HEK293 (cell line): Measurements from ENCODE around the gene MISP3.
A peak's percentile ranks its signal among the peaks of the same experiment; 100 is the strongest.

Source experiments
- CTCF ChIA-PET: fragments of 350-600 bp; formaldehyde crosslinking; extraction: SDS; loops from one replicate; lab custom pipeline; 2021; ENCODE audit warnings: antibody characterized with exemption; lab: Yijun Ruan, JAX
- POLR2A ChIA-PET: fragments of 300-600 bp; formaldehyde crosslinking; extraction: SDS; loops from one replicate; lab custom pipeline; 2020; ENCODE audit warnings: antibody characterized with exemption, inconsistent platforms; lab: Yijun Ruan, JAX
- H3K27ac ChIP-seq: fragments of 200-500 bp; sonication (Bioruptor generic); 2 replicates; pipeline ENCODE4 v1.5.1; 2014; ENCODE audit warnings: low read depth, low read length, control low read depth, inconsistent platforms; ENCODE audit errors: extremely low read depth
- H3K36me3 ChIP-seq, 2 experiments: fragments of 200-500 bp in 1 of 2; sonication (Bioruptor generic) in 1 of 2; 1 replicate in 1 of 2; 2 replicates in 1 of 2; pipeline ENCODE4 v1.5.1; 2014 to 2017; ENCODE audit warnings: inconsistent platforms in 2 of 2, low read length in 2 of 2; ENCODE audit not compliant: control insufficient read depth in 2 of 2, insufficient read depth in 1 of 2
- H3K4me1 ChIP-seq: fragments of 200-500 bp; sonication (Bioruptor generic); 2 replicates; pipeline ENCODE4 v1.5.1; 2014; ENCODE audit warnings: mild to moderate bottlenecking, low read length, inconsistent platforms; ENCODE audit not compliant: control insufficient read depth, insufficient read depth
- H3K4me3 ChIP-seq: 2 replicates; pipeline ENCODE4 v1.5.1; 2011; ENCODE audit warnings: low read depth, mild to moderate bottlenecking, control low read depth, low read length, moderate library complexity
- H3K9me3 ChIP-seq: fragments of 200-500 bp; sonication (Bioruptor generic); 2 replicates; pipeline ENCODE4 v1.5.1; 2014; ENCODE audit warnings: low read depth, low read length, inconsistent platforms; ENCODE audit not compliant: control insufficient read depth, insufficient read depth
- BCL11B ChIP-seq: fragments of 450-650 bp; formaldehyde crosslinking; IDR thresholded peaks from 2 replicates; pipeline ENCODE4 v1.5.1; 2016; ENCODE audit warnings: low read depth, missing biosample characterization, missing genetic modification characterization
- GLIS1 ChIP-seq: fragments of 450-650 bp; formaldehyde crosslinking; IDR thresholded peaks from 2 replicates; pipeline ENCODE4 v1.5.1; 2016; ENCODE audit warnings: missing biosample characterization, missing genetic modification characterization
- GLIS2 ChIP-seq: fragments of 450-650 bp; formaldehyde crosslinking; IDR thresholded peaks from 2 replicates; pipeline ENCODE4 v1.5.1; 2016; ENCODE audit warnings: missing biosample characterization, missing genetic modification characterization
- KLF8 ChIP-seq: fragments of 450-650 bp; formaldehyde crosslinking; IDR thresholded peaks from 2 replicates; pipeline ENCODE4 v1.5.1; 2016; ENCODE audit warnings: missing biosample characterization, missing genetic modification characterization
- SCRT2 ChIP-seq: fragments of 450-650 bp; formaldehyde crosslinking; IDR thresholded peaks from 2 replicates; pipeline ENCODE4 v1.5.1; 2016; ENCODE audit warnings: missing biosample characterization, missing genetic modification characterization
- ZBTB48 ChIP-seq: fragments of 450-650 bp; formaldehyde crosslinking; IDR thresholded peaks from 2 replicates; pipeline ENCODE4 v1.5.1; 2016; ENCODE audit warnings: missing biosample characterization, missing genetic modification characterization
- ZNF221 ChIP-seq: fragments of 450-650 bp; formaldehyde crosslinking; IDR thresholded peaks from 2 replicates; pipeline ENCODE4 v1.5.1; 2017; ENCODE audit warnings: missing biosample characterization, missing genetic modification characterization, borderline replicate concordance
- ZNF23 ChIP-seq: fragments of 450-650 bp; formaldehyde crosslinking; IDR thresholded peaks from 2 replicates; pipeline ENCODE4 v1.5.1; 2016; ENCODE audit warnings: missing biosample characterization, missing genetic modification characterization, borderline replicate concordance
- ZNF335 ChIP-seq: fragments of 450-650 bp; formaldehyde crosslinking; conservative IDR thresholded peaks from 2 replicates; pipeline ENCODE4 v1.5.1; 2016; ENCODE audit warnings: missing biosample characterization, missing genetic modification characterization
- ZNF548 ChIP-seq: fragments of 450-650 bp; formaldehyde crosslinking; IDR thresholded peaks from 2 replicates; pipeline ENCODE4 v1.5.1; 2016; ENCODE audit warnings: missing biosample characterization, missing genetic modification characterization
- ZNF596 ChIP-seq: fragments of 450-650 bp; IDR thresholded peaks from 2 replicates; pipeline ENCODE4 v1.5.0; 2018; ENCODE audit warnings: missing biosample characterization, mild to moderate bottlenecking, missing genetic modification characterization, moderate library complexity
- ZSCAN30 ChIP-seq: fragments of 450-650 bp; IDR thresholded peaks from 2 replicates; pipeline ENCODE4 v1.5.1; 2018; ENCODE audit warnings: missing biosample characterization, mild to moderate bottlenecking, missing genetic modification characterization, moderate library complexity
- ZXDB ChIP-seq: fragments of 450-650 bp; formaldehyde crosslinking; IDR thresholded peaks from 2 replicates; pipeline ENCODE4 v1.5.1; 2016; ENCODE audit warnings: missing biosample characterization, missing genetic modification characterization
- TF ChIP-seq, protein P1 (sequence below): fragments of 450-650 bp; formaldehyde crosslinking; IDR thresholded peaks from 2 replicates; pipeline ENCODE4 v1.5.1; 2017; ENCODE audit warnings: missing biosample characterization, missing genetic modification characterization
- TF ChIP-seq, protein P2 (sequence below): fragments of 450-650 bp; IDR thresholded peaks from 2 replicates; pipeline ENCODE4 v1.5.1; 2018; ENCODE audit warnings: missing biosample characterization, missing genetic modification characterization
- TF ChIP-seq, protein P3 (sequence below): fragments of 450-650 bp; formaldehyde crosslinking; IDR thresholded peaks from 2 replicates; pipeline ENCODE4 v1.5.1; 2016; ENCODE audit warnings: missing biosample characterization, missing genetic modification characterization
- TF ChIP-seq, protein P4 (sequence below): fragments of 450-650 bp; formaldehyde crosslinking; IDR thresholded peaks from 2 replicates; pipeline ENCODE4 v1.5.1; 2016; ENCODE audit warnings: missing biosample characterization, missing genetic modification characterization
- TF ChIP-seq, protein P5 (sequence below): fragments of 450-650 bp; formaldehyde crosslinking; IDR thresholded peaks from 2 replicates; pipeline ENCODE4 v1.5.1; 2017; ENCODE audit warnings: missing biosample characterization, missing genetic modification characterization
- TF ChIP-seq, protein P6 (sequence below): fragments of 450-650 bp; formaldehyde crosslinking; IDR thresholded peaks from 2 replicates; pipeline ENCODE4 v1.5.1; 2016; ENCODE audit warnings: missing biosample characterization, missing genetic modification characterization
- TF ChIP-seq, protein P7 (sequence below): fragments of 450-650 bp; formaldehyde crosslinking; conservative IDR thresholded peaks from 2 replicates; pipeline ENCODE4 v1.5.1; 2016; ENCODE audit warnings: low read depth, missing biosample characterization, missing genetic modification characterization

The MISP3 gene

DNA sequence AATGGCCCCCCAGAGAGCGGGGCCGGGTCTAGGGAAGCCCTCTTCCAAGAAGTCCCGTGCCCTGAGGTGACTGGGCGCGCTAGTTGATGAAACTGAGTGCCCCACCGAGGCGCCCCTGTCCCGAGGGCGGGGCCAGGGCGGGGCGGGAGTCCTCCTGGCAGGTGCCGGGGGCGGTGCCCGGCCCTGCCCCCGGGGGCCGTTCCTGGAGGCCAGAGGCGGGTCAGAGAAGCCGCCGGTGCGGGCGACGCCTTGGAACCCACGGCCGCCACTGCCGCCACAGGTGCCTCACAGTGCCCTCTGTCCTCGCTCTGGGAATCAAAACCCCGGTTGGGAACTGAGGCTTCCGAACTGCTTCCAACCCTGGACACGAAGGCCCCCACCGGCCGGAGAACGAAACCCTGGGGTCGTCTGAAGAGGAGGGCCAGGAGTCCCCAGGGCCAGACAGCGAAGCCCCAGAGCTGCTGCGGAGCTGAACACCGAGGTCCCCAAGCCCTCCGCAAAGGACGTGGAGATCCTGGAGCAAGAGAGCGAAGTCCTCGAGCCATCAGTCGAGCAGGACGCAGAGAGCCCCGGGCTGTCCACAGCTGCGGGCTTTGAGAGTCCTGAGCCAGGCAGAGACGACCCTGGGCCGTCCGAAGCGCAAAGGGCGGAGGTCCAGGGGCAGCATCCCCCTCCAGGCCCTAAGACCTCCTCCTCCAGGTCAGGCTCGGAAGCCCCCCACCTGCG lies at the start of gene MISP3 (continued):
- TF ChIP-seq ZBTB48 (no peak), SCRT2 (tag by site-specific recombination) (peak; percentile 89), ZSCAN30 (tag by site-specific recombination) (0 out of 2 replicates have a peak, but pooled peaks have one; percentile 6), KLF8 (tag by site-specific recombination) (peak; percentile 57; the same call in 1 of the 2 replicates), ZXDB (tag by site-specific recombination) (0 out of 2 replicates have a peak, but pooled peaks have one; percentile 54), ZNF335 (tag by site-specific recombination) (peak; percentile 86), GLIS2 (tag by site-specific recombination) (peak; percentile 74), BCL11B (tag by site-specific recombination) (peak; percentile 47; the same call in 1 of the 2 replicates), ZNF23 (tag by site-specific recombination) (no peak), GLIS1 (tag by site-specific recombination) (peak; percentile 59), ZNF596 (tag by site-specific recombination) (no peak), ZNF221 (tag by site-specific recombination) (no peak)
- TF ChIP-seq, protein P1, sequence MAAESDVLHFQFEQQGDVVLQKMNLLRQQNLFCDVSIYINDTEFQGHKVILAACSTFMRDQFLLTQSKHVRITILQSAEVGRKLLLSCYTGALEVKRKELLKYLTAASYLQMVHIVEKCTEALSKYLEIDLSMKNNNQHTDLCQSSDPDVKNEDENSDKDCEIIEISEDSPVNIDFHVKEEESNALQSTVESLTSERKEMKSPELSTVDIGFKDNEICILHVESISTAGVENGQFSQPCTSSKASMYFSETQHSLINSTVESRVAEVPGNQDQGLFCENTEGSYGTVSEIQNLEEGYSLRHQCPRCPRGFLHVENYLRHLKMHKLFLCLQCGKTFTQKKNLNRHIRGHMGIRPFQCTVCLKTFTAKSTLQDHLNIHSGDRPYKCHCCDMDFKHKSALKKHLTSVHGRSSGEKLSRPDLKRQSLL, result peak; percentile 89
- TF ChIP-seq, protein P2, sequence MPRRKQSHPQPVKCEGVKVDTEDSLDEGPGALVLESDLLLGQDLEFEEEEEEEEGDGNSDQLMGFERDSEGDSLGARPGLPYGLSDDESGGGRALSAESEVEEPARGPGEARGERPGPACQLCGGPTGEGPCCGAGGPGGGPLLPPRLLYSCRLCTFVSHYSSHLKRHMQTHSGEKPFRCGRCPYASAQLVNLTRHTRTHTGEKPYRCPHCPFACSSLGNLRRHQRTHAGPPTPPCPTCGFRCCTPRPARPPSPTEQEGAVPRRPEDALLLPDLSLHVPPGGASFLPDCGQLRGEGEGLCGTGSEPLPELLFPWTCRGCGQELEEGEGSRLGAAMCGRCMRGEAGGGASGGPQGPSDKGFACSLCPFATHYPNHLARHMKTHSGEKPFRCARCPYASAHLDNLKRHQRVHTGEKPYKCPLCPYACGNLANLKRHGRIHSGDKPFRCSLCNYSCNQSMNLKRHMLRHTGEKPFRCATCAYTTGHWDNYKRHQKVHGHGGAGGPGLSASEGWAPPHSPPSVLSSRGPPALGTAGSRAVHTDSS (tag by site-specific recombination), result no peak
- TF ChIP-seq, protein P3, sequence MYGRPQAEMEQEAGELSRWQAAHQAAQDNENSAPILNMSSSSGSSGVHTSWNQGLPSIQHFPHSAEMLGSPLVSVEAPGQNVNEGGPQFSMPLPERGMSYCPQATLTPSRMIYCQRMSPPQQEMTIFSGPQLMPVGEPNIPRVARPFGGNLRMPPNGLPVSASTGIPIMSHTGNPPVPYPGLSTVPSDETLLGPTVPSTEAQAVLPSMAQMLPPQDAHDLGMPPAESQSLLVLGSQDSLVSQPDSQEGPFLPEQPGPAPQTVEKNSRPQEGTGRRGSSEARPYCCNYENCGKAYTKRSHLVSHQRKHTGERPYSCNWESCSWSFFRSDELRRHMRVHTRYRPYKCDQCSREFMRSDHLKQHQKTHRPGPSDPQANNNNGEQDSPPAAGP (tag by site-specific recombination), result peak; percentile 16
- TF ChIP-seq, protein P4, sequence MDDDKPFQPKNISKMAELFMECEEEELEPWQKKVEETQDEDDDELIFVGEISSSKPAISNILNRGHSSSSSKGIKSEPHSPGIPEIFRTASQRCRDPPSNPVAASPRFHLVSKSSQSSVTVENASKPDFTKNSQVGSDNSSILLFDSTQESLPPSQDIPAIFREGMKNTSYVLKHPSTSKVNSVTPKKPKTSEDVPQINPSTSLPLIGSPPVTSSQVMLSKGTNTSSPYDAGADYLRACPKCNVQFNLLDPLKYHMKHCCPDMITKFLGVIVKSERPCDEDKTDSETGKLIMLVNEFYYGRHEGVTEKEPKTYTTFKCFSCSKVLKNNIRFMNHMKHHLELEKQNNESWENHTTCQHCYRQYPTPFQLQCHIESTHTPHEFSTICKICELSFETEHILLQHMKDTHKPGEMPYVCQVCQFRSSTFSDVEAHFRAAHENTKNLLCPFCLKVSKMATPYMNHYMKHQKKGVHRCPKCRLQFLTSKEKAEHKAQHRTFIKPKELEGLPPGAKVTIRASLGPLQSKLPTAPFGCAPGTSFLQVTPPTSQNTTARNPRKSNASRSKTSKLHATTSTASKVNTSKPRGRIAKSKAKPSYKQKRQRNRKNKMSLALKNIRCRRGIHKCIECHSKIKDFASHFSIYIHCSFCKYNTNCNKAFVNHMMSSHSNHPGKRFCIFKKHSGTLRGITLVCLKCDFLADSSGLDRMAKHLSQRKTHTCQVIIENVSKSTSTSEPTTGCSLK (tag by site-specific recombination), result no peak
- TF ChIP-seq, protein P5, sequence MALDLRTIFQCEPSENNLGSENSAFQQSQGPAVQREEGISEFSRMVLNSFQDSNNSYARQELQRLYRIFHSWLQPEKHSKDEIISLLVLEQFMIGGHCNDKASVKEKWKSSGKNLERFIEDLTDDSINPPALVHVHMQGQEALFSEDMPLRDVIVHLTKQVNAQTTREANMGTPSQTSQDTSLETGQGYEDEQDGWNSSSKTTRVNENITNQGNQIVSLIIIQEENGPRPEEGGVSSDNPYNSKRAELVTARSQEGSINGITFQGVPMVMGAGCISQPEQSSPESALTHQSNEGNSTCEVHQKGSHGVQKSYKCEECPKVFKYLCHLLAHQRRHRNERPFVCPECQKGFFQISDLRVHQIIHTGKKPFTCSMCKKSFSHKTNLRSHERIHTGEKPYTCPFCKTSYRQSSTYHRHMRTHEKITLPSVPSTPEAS, result no peak
- TF ChIP-seq, all 188 proteins: peak for 32

DNA sequence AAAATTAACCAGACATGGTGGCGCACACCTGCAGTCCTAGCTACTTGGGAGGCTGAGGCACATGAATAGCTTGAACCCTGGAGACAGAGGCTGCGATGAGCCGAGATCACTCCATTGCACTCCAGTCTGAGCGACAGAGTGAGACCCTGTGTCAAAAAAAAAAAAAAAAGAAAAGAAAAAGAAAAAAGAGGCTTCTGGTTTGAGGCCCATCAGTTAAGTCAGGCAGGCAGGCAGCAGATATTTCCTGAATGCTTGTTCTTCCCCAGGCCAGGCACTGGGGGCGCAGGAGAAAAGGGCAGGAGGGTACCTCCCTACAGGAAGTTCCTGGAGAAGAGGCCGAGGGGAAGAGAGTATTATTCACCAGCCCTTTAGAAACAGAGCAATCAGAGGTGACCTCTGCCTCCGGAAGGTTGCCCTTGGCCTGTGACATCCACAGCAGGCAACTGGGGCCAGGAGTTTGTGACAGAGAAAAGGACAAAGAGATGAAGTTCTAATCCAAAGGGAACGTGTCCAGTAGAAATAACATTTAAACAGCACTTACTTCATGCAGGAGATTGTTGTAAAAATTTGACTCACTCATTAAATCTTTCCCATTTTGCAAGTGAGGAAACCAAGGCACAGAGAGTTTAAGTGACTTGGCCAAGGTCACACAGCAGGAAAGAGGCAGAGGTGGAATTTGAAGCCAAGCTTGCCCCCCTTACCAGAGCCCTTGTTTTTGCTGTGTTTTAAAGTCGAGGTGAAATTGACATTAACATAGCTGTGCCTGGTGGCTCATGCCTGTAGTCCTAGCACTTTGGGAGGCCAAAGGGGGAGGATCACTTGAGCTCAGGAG lies 49.0 kb upstream of the MISP3 start:
- CTCF ChIA-PET, result interaction anchor here (0.5 to 3.2 kb wide), 5 partner anchors 8 to 465 kb away, joined by 3 to 19 read pairs (median 3); partner anchors contain the start of gene IL27RA
- no peak overlapping the region for H3K4me3 ChIP-seq
- H3K27ac ChIP-seq, result no peak overlapping the region
- TF ChIP-seq, protein P6, sequence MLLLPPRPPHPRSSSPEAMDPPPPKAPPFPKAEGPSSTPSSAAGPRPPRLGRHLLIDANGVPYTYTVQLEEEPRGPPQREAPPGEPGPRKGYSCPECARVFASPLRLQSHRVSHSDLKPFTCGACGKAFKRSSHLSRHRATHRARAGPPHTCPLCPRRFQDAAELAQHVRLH (tag by site-specific recombination), result peak; percentile 74
- TF ChIP-seq, protein P7, sequence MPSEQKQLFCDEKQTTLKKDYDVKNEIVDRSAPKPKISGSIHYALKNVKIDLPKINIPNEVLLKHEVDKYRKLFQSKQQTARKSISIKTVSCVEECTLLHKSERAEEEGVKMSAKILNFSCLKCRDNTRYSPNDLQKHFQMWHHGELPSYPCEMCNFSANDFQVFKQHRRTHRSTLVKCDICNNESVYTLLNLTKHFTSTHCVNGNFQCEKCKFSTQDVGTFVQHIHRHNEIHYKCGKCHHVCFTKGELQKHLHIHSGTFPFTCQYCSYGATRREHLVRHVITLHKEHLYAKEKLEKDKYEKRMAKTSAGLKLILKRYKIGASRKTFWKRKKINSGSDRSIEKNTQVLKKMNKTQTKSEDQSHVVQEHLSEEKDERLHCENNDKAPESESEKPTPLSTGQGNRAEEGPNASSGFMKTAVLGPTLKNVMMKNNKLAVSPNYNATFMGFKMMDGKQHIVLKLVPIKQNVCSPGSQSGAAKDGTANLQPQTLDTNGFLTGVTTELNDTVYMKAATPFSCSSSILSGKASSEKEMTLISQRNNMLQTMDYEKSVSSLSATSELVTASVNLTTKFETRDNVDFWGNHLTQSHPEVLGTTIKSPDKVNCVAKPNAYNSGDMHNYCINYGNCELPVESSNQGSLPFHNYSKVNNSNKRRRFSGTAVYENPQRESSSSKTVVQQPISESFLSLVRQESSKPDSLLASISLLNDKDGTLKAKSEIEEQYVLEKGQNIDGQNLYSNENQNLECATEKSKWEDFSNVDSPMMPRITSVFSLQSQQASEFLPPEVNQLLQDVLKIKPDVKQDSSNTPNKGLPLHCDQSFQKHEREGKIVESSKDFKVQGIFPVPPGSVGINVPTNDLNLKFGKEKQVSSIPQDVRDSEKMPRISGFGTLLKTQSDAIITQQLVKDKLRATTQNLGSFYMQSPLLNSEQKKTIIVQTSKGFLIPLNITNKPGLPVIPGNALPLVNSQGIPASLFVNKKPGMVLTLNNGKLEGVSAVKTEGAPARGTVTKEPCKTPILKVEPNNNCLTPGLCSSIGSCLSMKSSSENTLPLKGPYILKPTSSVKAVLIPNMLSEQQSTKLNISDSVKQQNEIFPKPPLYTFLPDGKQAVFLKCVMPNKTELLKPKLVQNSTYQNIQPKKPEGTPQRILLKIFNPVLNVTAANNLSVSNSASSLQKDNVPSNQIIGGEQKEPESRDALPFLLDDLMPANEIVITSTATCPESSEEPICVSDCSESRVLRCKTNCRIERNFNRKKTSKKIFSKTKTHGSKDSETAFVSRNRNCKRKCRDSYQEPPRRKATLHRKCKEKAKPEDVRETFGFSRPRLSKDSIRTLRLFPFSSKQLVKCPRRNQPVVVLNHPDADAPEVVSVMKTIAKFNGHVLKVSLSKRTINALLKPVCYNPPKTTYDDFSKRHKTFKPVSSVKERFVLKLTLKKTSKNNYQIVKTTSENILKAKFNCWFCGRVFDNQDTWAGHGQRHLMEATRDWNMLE, result 0 out of 2 replicates have a peak, but pooled peaks have one; percentile 41
- no peak for TF ChIP-seq ZNF548 (tag by site-specific recombination)

More for the DNA sequence above, 49.0 kb upstream of the MISP3 start:
- no peaks in the 10 kb centered on the region for H3K4me1 ChIP-seq
- no peaks in the 10 kb centered on the region for H3K36me3 ChIP-seq
- POLR2A ChIA-PET, result interaction anchor here (0.9 to 1.0 kb wide), 2 partner anchors 8 to 17 kb away, joined by 3 read pairs; partner anchors contain the start of genes IL27RA and RFX1
- H3K9me3 ChIP-seq, result no peaks in the 10 kb centered on the region
